Lower leg skin (tissue), 3 donors: ENCODE measurements around the gene SLCO2B1.

ENCODE experiments used
- POLR2A ChIP-seq, 2 donors: fragments of 450-650 bp; IDR thresholded peaks; one replicate each; pipeline ENCODE4 v1.6.1; 2016 to 2017; ENCODE audit warnings: antibody characterized with exemption in 2 of 2, mild to moderate bottlenecking in 1 of 2, moderate library complexity in 1 of 2
- TF ChIP-seq, protein P1 (sequence below), 3 donors: fragments of 450-650 bp; IDR thresholded peaks; one replicate each; pipeline ENCODE4 v1.5.1; 2016; ENCODE audit warnings: antibody characterized with exemption in 3 of 3, mild to moderate bottlenecking in 3 of 3, moderate library complexity in 2 of 3

DNA sequence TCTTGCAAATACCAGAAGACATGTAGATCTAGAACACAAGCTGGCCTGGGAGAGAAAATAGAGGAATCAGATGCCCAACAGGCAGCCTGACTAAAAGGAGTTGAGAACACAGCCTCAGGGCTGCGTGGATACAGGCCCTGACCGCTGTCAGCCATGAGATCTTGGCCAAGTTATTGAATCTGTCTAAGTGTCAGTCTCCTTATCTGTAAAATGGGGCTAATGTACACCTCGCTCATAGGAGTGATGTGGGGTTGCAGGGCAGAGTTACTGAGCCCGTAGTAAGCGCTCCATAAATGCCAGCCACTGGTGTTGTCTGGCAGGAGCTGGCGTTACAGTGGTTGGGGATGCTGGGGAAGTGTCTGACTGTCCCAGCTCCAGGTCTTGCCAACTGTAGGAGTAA, 51.3 kb downstream of the SLCO2B1 start:
- TF ChIP-seq, protein P1, sequence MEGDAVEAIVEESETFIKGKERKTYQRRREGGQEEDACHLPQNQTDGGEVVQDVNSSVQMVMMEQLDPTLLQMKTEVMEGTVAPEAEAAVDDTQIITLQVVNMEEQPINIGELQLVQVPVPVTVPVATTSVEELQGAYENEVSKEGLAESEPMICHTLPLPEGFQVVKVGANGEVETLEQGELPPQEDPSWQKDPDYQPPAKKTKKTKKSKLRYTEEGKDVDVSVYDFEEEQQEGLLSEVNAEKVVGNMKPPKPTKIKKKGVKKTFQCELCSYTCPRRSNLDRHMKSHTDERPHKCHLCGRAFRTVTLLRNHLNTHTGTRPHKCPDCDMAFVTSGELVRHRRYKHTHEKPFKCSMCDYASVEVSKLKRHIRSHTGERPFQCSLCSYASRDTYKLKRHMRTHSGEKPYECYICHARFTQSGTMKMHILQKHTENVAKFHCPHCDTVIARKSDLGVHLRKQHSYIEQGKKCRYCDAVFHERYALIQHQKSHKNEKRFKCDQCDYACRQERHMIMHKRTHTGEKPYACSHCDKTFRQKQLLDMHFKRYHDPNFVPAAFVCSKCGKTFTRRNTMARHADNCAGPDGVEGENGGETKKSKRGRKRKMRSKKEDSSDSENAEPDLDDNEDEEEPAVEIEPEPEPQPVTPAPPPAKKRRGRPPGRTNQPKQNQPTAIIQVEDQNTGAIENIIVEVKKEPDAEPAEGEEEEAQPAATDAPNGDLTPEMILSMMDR (IDR thresholded peaks at IDR 0.05) = no peak
- no peak for TF ChIP-seq POLR2A (IDR thresholded peaks at IDR 0.05)
